Astrocyte of the cerebellum (primary cell): ENCODE data around the gene IGFN1.

Experiments used
- DNase-seq: peaks from one replicate; pipeline ENCODE4 v3.0.0-alpha.2; 2011; ENCODE audit warnings: low read depth
- H3K4me3 ChIP-seq: 2 replicates; pipeline ENCODE4 v1.5.1; 2011; ENCODE audit warnings: mild to moderate bottlenecking, low read depth, low read length, moderate library complexity
- in situ Hi-C: cut with HindIII; loops from 2 replicates; pipeline ENCODE4 v1.10.0; 2017; ENCODE audit warnings: low sequenced_read_pairs
- TF ChIP-seq, protein P1 (sequence below): IDR thresholded peaks from 2 replicates; pipeline ENCODE4 v1.5.1; 2012; ENCODE audit warnings: low read length, low read depth, moderate library complexity, mild to moderate bottlenecking; ENCODE audit errors: missing control alignments

IGFN1 gene

DNA sequence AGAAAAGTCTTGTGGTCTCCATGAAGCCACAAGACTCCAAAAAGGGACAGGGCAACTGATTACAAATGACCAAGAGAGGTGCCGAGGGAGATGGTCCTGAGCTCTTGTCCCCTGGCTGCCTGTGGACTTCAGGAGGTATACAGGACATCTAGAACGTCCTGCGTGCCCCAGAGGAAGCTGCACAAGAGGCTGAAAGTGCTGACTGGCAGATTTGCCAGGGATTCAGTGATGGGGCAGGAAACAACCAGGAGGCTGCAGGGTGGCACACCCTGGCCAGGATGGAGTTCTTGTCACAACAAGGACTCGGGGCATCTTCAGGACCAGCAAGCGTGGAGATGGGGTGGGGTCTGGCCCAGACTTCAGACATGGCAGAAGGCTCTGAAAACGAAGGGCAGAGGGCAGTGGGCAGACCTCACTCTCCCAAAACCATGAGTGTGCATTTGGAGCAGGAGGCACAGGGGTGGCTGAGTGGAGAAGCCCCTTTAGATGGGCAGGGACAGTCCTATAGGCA is 79.3 kb downstream of the IGFN1 start:
- no peak for DNase-seq
- in situ Hi-C loops, result no loop called here
- H3K4me3 ChIP-seq, result no peak overlapping the region
- TF ChIP-seq, protein P1, sequence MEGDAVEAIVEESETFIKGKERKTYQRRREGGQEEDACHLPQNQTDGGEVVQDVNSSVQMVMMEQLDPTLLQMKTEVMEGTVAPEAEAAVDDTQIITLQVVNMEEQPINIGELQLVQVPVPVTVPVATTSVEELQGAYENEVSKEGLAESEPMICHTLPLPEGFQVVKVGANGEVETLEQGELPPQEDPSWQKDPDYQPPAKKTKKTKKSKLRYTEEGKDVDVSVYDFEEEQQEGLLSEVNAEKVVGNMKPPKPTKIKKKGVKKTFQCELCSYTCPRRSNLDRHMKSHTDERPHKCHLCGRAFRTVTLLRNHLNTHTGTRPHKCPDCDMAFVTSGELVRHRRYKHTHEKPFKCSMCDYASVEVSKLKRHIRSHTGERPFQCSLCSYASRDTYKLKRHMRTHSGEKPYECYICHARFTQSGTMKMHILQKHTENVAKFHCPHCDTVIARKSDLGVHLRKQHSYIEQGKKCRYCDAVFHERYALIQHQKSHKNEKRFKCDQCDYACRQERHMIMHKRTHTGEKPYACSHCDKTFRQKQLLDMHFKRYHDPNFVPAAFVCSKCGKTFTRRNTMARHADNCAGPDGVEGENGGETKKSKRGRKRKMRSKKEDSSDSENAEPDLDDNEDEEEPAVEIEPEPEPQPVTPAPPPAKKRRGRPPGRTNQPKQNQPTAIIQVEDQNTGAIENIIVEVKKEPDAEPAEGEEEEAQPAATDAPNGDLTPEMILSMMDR, result no peak

DNA sequence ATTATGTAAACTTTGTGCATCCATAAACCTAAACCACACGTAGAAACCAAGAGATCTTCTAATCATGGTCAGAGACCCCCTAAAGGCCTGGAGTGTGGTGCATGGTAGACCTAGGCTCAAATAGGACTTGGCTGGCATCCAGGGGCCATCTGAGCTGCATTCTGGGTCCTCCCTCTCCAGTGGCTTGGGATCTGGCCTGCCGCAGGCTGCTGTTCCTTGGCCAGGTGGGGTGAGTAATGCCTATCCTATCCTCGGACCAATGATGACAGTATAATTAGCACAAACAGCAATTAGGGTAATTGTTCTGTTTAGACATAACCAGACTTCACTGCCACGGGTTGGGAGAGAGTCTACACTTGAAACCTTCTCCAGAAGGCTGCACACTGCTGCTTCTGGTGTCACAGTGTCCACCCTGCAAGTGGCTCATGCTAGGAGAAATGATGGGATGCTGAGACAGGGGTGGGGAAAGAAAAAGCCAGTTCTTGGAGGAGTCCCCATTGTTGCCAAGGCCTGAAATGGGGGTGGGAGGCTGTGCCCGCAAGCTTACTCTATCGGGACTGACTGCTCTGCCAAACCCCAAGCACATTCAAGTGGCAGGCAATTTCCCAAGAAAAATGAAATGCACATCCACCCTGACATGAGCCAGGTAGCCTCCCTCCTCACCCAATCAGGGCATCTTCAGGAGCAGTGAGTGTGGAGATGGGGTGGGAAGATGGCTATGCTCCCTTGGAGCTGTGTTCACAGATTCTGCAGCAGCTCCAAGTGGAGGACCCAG is 80.2 kb downstream of the IGFN1 start:
- DNase-seq, result no peak
- TF ChIP-seq, protein P1, result no peak
- no peak overlapping the region for H3K4me3 ChIP-seq
- in situ Hi-C loops, result no loop called here

DNA sequence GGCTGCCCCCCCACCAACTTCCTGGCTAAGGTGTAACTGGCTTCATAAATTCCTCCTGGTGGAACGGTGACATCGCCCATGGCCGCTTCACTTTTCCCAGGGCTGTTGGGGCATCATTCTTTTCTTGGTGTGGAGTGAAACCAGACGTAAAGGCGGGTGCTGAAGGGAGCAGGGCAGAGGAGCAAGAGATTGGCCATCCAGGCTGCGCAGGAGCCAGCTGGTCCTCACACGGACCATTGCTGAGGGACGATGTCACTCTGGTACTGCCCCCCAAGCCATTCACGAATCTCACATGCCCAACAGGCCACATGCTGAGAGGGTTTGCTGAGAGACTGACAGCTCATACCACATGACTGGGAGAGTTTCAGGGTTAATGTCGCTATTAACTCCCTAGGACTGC is 82.2 kb downstream of the IGFN1 start:
- no peak overlapping the region for H3K4me3 ChIP-seq
- in situ Hi-C loops, result no loop called here
- no peak for DNase-seq
- TF ChIP-seq, protein P1, result no peak

DNA sequence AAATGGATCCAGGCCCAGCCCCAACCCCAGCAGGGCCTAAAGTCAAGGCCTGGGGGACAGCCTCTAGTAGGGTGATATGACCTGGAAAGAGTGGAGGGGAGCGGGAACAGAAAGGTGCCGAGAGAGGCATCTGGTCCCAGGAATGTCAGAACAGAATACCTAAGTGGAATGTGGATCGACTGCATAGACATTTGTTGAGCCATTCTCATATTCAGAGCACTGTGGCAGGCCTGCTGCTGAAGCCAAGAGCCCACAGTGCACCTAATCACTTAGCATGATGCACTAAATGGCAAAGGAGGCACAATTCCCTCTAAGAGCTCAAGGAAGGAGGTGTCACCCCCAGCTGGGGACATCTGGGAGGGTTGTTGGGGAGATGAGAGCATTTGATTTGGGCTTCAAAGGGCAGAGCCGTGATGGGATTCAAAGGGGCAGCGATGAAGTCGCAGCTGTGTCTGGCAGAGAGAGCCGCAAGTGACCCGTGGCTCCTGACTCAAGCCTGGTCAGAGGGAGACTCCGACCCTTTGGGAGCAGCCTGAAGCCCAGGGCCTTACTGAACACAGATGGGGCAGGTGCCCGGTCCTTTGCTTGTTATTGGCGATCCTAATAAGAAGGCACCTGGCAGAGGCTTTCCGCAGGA is 84.1 kb downstream of the IGFN1 start:
- no peak for DNase-seq
- TF ChIP-seq, protein P1, result no peak
- H3K4me3 ChIP-seq, result no peak overlapping the region
- in situ Hi-C loops, result loop anchor here (5.0 kb wide), 1 partner anchor 83 kb away; no protein-coding TSS in a partner anchor

DNA sequence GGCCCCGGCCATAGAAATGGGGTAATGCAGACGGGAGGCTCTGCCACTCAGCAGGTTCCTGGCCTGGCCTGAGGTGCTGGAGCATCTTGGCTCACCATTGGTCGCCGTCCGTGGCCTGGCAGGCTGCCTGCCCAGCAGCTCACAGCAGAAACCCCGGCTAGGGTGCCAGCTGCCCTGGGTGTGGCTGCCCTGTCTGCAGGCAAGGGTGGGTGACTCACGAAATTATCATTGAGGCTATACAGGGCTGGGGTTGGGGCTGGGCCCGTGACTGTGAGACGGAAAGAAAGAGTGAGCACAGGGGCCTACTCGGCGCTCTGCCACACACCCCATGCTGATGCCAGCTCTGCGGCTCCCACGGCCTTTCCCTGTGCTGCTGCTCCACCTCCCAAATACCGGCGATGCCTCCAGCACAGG is 84.6 kb downstream of the IGFN1 start:
- TF ChIP-seq, protein P1, result no peak
- in situ Hi-C loops, result loop anchor here (5.0 kb wide), 1 partner anchor 82 kb away; no protein-coding TSS in a partner anchor
- H3K4me3 ChIP-seq, result no peak overlapping the region
- peak; percentile 36 for DNase-seq

DNA sequence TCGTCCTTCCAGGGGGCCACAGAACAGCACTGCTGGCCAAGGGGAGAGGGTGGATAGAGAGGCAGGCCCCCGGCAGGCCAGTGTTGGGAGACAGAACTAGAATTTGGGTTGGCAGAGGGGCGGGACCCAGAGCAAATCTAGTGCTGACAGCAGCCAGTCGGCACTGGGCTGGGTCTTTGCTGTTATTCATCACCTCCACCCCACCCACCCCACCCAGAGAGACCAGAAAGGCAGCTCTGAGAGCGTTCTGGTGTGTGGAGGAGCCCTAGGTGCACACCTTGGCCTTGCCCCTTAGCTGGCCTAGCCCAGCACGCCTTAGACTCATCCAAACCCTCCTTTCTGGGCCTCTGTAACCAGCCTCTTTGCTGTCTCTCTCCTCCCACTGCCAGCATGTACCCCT is 86.3 kb downstream of the IGFN1 start:
- in situ Hi-C loops, result loop anchor here (5.0 kb wide), 1 partner anchor 80 kb away; no protein-coding TSS in a partner anchor
- TF ChIP-seq, protein P1, result no peak
- no peak for DNase-seq
- H3K4me3 ChIP-seq, result no peak overlapping the region
